ENCODE measurements around the gene MPP2.
A peak's percentile ranks its signal among the peaks of the same experiment; 100 is the strongest.
"Not testable (repeated sequence)": the region's sequence is repeated elsewhere in the genome, so short reads cannot be mapped to it uniquely, and the experiment has no call there.

MPP2 gene
- 1.9 to 3.9 reads per million in 2 donors for total RNA-seq

GRCh38 chr17:43907425-43907981, at the start of gene MPP2:
Gene MPP2, minus strand, starts transcription at chr17:43907536. Its CDS starts 3,076 bp downstream, at chr17:43904460.
- DNase-seq = peak; percentile 50

DNA sequence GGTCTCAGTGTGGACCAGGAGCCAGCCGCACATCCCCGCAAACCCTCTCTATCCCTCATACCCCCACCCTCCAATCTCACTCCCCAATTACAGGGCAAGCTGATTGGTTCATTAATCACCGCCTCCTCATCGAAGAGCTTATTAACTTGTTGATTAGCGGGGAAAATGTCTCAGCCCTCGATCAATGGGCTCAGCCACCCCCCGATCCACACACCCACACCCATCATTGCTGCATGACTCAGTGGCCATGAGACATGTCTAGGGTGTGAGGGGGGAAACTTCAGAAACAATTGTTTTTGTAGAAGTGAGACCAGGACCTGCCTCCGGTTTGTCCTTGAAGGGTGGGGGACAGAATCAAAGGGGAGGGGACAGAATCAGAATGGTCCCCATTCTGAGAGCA, 48.9 kb upstream of the MPP2 start:
- no peak for DNase-seq

DNA sequence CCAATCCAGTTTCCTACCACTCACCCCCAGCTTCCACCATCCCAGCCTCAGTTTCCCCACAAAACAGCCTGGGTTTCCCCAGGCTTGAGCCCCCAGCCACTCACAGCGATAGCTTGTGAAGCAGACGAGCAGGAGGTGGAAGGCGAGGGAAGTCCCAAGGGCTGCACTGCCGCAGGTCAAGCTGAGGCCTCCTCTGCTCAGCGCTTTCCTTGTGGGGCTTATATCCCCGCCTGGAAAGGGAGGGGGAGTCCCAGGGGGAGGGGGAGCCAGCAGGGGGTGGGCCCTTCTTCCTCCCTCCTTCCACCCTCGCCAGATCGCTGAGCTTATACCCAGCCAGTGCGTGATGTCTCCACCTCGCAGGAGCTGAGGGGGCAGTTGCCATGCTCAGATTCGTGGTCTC, 46.4 kb upstream of the MPP2 start, which contains the start of gene PYY:
TSS of gene PYY (minus strand) at position 195 of the 400 bp plus-strand sequence. CDS start 457 bp downstream, outside the sequence.
- no peak for DNase-seq

GRCh38 chr17:43952724-43953666, 45.7 kb upstream of the MPP2 start:
- no peak for DNase-seq

GRCh38 chr17:43952351-43952723, 45.0 kb upstream of the MPP2 start:
- DNase-seq = no peak

- DNase-seq = no peak
These were observed 44.4 kb upstream of the MPP2 start for GRCh38 chr17:43951750-43952149.

DNA sequence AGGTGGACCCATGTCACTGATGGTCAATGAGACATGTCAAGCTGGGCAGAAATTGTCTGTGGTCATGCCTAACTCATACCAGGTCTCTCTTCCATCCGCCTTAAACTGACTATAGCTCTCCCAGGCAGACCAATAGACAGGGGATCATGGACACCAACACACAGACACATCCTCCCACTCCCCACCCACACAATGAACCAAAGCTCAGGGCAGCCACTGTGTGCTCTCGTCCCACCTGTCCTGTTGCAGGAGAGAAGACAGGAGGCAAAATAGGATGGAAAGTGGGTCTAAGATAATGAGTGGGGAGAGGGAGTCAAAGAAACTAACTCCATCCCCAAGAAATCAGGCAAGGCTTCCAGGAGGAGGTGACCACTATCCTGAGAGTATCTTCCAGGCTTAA, 43.2 kb upstream of the MPP2 start:
- no peak for DNase-seq

GRCh38 chr17:43949781-43950180, 42.4 kb upstream of the MPP2 start:
- DNase-seq = no peak

- DNase-seq = no peak
These were observed 39.4 kb upstream of the MPP2 start for GRCh38 chr17:43946781-43947180.

GRCh38 chr17:43945074-43945829, 37.9 kb upstream of the MPP2 start:
- no peak for DNase-seq

DNA sequence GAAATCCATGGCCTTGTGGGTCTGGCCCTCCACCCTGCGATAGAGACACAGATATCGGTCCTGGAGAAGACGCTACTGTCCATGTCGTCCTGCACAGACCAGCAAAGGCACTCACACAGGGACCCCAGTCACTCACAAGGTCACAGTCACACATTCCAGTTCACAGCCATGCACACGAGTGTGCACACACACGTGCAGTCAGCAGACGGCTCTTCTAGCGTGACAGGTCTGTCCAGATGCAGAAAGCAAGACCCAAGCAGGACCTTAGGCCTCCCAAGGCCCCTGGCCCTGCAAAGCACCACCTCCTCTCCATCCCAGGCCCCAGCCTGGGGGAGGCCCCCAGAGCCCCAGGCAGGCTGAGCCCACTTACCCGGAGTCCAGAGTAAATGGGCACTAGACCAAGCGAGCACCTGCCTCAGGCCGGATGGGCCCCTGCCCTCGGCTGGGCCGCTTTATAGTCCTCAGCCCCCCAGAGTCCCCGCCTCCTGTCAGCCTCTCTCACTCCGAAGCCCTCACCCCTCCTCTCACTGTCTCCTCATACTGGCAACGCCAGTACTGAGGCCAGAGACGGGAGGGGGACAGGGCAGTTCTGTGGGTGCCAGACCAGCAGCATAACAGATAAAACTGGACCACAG, 34.8 kb upstream of the MPP2 start, which contains the start of gene PPY:
TSS of gene PPY (minus strand) at position 426 of the 635 bp plus-strand sequence. CDS start 822 bp downstream, outside the sequence.
- no peak for DNase-seq

GRCh38 chr17:43940630-43941029, 33.3 kb upstream of the MPP2 start:
- no peak for DNase-seq

DNA sequence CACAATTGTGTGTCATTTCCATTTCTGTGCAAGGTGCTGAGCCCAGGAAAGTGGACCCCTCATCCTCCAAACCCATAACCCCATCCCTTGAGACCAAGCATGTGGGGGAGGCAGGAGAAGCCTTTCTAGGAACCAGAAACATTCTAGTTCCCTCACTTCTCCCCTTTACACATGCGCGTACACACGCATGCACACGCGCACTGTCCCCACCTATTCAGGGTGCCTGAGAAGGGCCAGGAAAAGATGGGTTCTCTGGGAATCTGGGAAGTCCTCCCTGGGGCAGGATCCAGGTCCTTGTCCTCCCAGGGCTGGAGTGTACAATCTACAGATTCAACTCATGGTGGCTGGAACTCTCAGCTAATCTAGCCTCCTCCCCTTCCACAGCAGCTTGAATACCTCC, 32.5 kb upstream of the MPP2 start:
- no peak for DNase-seq

- DNase-seq = not testable (repeated sequence)
These were observed 32.1 kb upstream of the MPP2 start for GRCh38 chr17:43939452-43939851.

GRCh38 chr17:43938838-43939182, 31.5 kb upstream of the MPP2 start:
- no peak for DNase-seq

DNA sequence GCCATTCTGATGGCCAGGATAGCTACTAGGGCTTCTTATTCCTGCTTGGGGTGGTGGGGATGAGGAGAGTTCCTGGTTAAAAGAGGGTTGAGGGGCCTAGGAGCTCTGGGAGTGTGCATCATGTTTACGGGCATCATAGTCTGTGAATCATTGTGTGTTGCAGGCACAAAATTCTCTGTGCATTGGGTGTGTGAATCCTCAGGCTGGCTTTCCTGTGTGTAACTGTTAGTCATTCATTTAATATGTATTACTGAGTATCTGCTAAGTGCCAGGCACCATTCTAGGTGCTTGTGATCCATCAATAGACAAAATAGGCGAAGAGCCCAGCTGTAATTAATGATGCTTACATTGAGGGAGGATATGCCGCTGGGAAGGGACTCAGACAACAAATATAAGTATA, 29.1 kb upstream of the MPP2 start:
- no peak for DNase-seq

- no peak for DNase-seq
These were observed 28.6 kb upstream of the MPP2 start for GRCh38 chr17:43935926-43936261.

- no peak for DNase-seq
These were observed 28.0 kb upstream of the MPP2 start for GRCh38 chr17:43935204-43935925.

DNA sequence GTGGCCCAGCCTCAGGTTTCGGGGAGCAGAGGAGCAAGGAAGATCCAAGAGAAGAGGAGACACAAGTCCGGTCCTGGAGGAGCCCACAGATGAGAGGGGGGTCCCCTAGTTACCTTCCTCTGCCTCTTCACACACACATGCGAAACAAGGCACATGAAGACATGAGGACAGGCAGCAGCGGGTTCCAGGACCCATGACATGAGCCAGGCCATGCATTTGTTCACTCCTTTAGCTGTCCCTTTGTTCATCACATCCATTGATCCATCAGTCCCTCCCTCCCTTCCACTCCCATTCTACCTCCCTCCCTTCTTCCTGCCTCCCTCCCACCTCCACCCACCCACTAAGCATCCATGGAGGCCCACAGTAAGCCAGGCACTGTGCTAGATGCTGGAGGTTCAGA, 25.6 kb upstream of the MPP2 start:
- no peak for DNase-seq

DNA sequence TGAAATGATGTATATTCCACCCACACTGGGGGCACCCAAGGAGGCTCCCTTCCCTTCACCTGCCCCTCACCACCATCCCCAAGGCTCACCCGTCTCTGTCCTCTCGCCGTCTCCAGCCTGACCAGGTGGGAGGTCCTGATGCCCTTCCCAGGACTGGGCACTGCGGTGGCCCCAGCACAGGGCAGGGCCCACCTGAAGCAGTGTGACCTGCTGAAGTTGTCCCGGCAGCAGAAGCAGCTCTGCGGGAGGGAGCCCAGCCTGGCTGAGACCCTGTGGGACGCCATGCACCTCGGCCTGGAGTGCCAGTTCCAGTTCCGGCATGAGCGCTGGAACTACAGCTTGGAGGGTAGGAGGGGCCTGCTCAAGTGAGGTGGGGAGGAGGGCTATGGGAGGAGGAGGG, 25.0 kb upstream of the MPP2 start:
- DNase-seq = no peak

DNA sequence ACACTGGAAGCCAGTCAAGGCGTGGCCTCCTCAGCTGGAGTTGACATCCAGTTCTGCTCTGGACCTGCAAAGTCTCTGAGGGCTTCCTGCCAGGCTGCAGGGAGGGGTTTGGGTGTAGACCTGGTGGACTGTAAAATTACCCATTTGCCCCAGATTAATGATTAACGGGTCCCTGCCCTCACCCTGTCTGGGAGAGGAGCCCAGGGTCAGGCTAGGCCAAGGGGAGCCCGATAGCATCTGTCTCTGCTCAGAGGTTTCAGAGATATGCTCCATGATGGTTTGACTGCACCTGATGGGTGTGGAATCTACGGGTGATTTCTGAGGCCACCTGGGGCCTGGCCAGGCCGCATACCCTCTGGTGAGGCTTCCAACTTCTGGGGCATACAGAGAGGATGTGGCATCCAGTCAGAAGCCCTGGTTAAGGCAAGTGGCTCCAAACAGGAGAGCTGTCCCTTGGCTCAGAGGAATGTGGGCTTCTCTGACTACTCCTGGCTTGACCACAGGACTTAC, 23.8 kb upstream of the MPP2 start:
- no peak for DNase-seq

DNA sequence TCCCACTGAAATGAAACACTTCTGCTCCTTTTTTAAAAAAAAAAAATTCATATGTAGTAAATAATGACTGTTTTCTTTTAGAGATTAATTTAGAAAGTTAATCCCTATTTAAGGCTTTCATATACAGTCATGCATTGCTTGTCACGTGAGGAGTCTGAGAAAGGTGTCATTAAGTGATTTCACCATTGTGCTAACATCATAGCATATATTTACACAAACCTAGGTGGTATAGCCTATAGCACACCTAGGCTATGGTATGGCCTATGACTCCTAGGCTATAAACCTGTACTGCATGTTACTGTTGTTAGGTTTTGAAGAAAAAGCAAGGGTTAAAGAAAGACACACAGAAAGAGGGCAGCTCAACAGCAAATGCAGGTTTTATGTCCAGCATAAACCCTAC, 21.3 kb upstream of the MPP2 start:
- no peak for DNase-seq

Measured in T-helper 9 cell (primary cell).